ENCODE measurements around the gene SLC35E1.

SLC35E1 gene

DNA sequence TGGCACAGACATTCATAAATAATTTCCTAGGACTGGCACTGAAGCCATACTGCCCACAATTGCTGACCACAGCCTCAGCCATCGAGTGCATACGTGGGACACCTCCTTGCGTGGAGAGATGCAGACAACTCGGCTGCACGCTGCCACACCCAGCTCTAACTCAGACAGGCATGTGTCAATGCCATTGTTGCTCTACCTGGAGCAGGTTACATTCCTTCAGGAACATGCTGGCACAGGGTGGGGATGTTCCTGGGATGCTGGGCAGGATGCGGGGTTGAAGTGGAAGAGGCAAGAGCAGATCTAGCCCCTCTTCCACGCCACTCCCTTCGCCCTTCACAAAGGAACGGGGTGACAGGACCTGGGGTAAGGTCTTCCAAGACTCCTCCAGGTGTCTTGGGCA lies 24.2 kb upstream of the SLC35E1 start:
- no peak for DNase-seq (ENCODE audit: low read depth)

DNA sequence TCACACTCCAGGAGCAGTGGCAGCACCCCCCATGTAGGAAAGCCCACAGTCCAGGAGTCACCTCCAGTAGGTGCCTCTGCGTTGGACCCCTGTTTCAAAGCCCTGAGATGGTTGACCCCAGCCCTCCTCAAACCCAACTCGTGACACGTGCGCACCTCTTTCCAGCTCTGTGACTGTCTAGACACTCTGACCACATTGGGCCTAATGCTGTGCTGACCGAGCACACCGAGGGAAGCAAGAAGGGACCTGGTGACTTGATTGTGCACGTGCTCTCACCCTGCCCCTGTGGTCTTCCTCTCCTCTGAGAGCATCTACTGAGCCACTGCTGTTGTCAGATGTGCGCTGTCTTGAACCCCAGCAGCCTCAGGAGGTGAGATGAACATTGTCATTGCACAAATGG lies 22.9 kb upstream of the SLC35E1 start:
- no peak for DNase-seq (ENCODE audit: low read depth)

DNA sequence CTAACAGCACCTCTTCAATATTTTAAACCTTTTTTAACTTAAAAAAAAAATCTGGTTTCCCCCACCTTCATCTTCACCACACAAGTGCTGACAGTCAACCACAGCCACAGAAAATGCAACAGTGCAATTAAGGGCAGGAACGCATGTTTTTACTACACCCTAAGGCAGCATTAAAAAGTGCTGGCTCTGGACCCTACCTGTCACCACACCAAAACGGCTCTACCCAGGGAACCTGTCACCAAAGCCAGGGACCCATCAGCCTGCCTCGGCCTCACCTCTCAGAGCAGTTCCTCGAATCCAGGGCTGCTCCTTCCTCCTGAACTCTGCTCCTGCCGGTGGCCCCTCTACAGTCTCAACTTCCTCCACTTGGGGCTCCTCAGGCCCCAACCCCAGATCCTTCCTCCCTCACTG lies 22.5 kb upstream of the SLC35E1 start:
- DNase-seq (ENCODE audit: low read depth): no peak

DNA sequence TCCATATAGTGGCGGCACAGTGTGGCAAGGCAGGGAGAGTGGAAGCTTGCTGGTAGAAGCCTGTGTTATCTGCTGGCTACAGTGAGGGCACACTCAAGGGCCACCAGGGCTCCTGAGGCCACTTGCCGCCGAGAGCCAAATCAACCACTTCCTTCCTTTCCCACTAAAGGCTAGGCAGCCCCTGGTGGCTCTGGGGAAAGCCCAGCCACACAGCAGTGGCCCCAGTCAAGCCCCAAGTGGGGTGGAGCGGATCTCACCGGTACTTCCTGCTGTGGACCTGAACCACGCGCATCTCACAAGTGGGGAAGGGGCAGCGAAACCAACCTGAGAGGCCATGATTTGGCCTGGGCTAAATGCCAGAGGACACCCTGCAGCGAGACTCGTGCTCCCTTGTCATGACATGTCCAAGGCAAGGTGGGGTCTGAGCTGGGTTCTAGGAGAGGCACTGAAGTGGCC lies 21.9 kb upstream of the SLC35E1 start:
- no peak for DNase-seq (ENCODE audit: low read depth)

DNA sequence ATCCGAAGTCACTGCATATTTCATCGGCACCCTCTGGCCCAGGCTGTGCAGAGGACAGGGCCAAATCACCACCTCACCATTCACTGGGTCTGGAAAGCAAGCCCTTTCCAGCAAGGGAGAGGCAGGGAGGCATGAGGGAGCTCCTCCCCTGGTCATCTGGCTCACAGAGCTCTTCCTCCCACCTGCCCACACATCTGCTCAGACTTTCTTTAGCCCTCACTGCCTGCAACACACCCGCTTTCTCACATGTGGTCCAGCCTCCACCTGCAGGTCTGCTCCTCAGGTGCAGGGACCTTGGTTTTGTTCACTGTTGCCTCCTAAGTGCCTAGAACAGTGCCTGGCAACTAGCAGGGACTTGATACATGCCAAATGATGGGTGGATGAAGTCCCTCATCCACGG lies 21.0 kb upstream of the SLC35E1 start:
- no peak for DNase-seq (ENCODE audit: low read depth)

DNA sequence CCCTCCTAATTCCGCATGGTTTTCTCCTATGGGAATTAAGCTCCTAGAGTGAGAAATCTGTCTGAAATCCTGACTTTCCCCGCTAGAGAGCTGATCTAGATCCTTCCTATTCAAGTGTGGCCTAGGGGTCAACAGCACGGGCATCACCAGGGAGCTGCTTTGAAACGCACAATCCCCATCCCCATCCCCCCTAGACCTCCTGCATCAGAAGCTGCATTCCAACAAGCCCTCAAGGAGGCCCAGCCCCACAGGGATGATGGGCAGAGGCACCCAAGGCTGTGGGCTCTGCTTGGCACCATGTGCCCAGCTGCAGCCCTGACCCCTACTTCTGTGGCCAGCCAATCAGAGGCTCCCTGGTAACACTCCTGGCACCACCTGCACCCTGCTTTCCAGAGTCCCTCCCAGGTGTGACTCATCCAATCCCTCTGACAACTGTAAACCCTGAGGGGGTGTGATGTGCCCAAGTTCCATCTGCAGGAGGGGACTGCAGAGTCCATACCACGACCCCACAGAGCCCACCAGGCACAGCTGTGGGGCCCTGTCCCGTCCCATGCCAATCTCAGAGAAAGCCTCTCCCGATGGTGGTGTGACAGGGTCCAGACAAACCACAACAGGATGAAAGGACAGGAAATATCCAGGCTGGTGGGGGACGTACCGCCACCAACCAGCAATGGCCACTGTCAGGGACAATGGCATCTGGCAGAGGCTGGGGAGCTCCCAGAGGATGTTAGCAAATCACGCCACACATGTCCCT lies 19.8 kb upstream of the SLC35E1 start:
- no peak for DNase-seq (ENCODE audit: low read depth)

DNA sequence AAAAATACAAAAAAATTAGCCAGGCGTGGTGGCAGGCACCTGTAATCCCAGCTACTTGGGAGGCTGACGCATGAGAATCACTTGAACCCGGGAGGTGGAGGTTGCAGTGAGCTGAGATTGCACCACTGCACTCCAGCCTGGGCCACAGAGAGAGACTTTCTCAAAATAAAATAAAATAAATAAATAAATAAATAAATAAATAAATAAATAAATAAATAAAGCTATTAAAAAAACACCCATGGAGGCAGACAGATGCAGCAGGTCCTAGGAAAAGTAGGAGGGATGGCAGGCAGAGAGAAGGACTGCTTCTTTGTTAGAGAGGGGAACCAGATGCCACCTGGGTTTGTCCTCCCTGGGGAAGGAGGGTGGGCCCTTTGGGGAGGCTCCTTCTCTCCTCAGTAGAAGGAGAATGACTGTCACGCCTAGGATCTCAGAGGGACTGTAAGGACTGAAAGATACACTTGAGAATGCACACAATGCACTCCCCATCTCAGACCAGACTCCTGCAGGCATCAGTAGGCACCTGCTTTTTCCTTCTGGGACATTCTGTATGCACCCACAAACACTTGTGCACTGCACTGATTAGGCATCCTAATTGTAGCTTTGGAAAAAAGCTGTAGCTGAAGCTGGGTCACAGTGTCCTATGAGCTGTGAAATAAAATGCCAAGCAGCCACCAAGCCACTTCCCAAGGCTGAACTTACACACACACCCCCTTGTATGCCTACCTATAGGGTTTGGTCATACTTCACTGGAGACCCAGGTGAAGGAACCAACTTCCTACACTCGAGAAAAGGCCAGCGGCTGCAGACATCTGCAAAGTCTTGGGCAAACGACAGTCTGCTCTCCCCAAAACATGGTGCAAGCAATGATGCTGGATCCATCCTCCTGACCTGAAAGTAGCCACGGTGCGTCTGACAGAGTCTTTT lies 18.9 kb upstream of the SLC35E1 start:
- no peak for DNase-seq (ENCODE audit: low read depth)

DNA sequence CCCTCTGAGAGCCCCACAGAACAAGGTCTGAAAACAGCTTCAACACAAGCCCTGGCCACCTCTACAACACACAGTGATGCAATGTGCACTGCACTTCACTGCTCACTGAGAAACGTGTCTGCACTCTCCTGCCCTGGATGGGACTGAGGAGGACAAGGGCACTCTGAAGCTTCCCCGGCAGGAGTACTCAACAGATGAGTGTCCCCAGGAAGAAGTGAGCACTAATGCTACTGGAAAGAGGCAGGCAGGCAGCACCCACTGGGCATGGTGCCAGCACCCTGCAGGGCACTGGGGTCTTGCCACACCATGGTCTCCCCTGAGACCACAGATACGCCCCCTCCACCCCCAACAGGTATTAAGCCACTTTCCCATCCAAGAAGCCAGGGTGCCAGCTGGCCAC lies 17.7 kb upstream of the SLC35E1 start:
- no peak for DNase-seq (ENCODE audit: low read depth)

DNA sequence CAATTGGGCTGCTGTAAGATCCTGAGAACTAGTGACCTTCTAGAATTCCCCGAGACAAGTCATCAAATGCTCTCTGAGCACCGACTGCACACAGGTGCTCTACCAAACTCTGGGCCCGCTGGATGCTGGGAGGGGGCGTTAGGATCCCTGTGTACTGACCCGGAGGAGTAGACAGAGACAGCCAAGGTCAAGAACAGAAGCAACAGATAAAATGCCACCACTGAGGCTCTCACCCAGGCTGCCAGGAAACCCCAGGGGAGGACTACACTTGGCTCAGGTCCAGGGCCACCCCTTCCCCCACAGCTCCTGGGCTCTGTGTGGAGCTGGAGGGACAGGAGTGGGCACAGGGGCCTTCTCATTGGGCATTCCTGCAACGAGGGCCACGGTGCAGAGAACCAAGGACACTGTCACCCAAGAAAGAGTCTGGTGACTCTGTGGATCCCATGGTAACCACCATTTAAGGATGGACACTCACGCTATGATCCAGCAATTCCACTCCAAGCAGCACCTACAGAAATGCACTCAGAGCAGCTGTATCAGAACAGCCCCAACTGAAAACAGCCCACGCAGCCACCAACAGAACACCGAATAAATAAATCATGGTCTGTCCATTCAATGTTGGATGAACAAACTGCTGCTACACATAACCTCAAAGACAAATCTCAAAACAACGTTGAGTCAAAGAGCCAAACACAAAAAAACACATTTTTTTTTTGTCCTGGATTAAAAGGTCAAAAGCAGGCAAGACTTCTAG lies 16.8 kb upstream of the SLC35E1 start:
- no peak for DNase-seq (ENCODE audit: low read depth)

DNA sequence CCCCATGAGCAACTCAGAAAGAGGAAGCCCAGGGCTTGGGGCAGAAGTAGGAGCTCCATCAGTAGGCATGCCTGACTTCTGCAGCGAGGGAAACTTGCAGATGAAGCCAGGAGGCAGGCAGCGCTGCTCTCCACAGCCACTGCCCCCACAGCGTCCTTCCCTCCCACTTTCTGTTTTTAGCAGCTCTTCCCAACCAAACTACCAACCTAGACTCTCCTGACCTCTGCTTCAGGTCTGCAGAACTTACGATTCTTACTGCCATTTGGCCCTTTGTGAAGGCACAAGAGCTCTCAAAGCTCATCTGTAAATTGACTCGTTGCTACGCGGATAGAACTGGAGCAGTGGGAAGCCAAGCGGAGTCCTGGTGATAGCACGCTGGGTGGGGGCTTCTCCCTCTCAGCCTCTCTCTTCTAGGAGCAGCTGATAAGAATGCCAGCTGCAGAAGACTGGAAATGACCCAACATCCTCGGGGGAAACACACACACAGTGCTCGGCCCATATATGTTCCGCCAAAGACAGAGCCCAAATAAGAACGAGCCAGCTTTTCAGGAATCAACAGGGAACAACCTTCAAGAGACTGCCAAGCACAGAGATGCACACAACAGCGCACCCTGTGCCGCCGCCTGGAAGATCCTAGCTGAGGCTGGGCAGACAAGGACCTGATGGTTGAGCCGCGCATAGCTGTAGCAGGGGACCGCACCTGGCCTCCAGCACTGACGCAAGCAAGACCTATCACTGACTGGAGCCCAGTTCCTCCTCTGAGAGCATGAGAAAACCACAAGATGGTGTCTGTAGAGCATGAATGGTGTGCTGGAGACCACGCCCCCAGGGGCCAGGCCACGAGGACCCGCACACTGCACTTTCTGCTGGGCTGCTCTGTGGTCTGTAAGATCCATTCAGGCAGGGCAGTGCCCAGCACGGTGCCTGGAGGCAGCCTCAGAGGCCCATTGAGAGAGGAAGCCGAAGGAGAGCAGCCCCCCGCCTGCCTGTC lies 15.9 kb upstream of the SLC35E1 start:
- DNase-seq (ENCODE audit: low read depth): no peak

DNA sequence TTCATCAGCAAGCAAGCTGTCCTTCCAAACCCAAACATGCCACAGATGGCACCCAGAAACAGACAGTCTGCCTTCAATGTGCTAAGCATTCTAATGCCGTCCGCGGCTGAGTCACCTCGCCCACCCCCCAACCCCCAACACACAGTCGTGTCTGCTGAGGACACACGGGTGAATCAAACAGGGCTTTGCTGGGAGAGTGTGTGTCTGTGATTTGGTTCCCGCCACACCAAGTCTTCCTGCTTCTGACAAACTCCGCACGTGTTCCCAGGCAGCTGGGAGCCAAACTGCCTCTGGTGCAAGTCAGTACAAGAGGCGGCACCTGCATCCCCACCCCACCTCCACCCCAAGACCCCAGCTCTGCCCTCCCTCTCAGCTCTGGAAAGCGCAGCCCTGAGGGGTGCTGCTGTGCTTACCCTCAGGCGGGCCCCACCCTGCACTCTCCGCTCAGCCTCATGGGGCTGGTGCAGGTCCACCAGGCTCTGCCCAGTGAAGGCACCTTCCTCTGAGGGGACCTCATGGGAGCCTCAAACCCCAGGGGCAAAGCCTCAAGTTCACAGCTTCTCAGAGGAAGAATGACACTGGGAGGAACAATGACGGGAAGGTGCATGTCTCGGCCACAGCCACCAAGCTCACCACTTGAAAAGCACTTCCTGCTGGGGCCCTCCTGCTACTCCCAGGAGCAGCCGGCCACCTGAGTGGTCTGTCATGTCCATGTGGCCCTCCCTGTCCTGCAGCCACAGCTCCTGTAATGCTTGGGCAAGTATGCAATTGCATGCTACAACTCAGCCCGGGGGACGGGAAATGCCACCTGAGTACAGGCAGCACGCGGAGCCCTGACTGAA lies 15.0 kb upstream of the SLC35E1 start:
- DNase-seq (ENCODE audit: low read depth): no peak

DNA sequence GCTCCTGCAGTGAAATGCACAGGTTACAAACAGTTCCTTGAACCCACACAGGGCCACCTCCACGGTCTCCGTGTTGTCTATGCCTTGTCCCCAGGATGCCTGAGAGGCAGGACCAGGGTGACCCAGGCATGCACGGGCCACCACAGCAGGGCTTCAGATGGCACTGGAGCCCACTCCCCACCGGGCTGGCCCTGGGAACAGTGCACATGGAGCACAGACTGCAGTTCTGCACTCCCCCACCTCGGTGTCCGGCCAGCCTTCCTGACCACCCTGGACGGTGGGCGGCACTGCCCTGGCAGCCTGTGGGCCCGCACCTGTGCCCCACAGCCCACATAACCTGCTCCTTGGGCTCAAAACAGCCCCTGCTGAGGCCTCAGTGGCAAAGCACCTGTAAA lies 14.3 kb upstream of the SLC35E1 start:
- DNase-seq (ENCODE audit: low read depth): no peak

DNA sequence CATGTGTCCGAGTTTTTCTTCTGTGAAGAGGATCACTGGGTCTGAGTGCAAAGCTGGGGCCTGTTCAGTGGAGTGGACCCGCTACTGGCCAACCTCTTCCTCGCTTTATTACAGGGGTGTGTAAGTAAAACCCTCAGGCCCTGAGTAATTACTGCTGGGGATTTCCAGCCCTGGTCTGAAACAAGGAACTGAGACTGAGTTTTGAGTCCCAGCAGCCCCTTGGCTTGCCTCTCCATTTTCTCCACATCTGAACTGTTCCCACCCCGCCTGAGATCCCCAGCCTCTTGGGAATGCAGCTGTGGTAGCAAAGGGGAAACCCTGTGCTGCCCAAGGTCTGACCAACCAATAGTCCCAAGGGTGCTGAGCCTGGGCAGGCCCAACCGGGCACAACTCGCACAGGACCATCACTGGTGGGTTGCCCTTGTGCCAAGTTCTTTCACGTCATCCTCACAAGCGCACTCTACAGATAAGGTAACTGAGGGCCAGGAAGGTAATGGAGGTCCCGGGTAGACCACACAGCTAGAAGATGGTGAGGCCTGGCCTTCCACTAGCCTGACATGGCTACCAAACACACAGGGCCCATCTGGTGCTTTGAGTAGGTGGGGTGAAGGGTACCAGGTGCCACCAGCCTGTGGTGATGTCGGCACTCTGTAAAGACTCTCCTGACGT lies 13.7 kb upstream of the SLC35E1 start:
- no peak for DNase-seq (ENCODE audit: low read depth)

DNA sequence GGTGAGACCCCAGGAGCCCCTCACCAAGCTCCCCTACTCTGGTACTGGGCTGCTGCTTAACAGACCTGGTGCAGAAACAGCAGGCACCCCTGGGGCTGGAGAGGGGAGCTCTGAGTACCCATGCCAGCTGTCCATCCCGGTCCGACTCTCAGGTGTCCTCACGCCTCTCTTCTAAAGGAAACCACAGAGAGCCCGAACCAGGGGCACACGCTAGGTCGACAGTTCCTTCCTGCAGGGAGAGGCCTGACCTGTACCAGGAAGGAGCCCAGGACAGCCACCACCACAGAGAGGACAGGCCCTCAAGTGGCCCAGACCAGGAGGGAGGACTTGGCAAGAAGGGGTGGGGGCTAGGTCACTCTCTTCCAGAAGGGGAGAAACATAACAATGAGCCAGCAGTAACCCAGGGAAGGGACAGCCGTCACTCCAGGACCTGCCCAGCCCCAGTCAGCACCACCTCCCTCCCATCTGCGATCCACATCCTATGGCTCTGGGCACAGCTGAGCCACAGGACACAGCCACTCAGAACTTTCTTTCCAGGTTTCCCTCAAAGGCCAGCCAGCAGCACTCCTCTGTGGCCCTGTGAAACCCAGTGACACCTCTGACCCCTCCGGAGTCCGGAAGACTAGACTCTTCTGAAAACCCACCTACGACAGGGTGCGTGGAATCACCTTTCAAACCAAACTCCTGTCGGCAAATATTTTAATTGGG lies 13.0 kb upstream of the SLC35E1 start:
- no peak for DNase-seq (ENCODE audit: low read depth)

DNA sequence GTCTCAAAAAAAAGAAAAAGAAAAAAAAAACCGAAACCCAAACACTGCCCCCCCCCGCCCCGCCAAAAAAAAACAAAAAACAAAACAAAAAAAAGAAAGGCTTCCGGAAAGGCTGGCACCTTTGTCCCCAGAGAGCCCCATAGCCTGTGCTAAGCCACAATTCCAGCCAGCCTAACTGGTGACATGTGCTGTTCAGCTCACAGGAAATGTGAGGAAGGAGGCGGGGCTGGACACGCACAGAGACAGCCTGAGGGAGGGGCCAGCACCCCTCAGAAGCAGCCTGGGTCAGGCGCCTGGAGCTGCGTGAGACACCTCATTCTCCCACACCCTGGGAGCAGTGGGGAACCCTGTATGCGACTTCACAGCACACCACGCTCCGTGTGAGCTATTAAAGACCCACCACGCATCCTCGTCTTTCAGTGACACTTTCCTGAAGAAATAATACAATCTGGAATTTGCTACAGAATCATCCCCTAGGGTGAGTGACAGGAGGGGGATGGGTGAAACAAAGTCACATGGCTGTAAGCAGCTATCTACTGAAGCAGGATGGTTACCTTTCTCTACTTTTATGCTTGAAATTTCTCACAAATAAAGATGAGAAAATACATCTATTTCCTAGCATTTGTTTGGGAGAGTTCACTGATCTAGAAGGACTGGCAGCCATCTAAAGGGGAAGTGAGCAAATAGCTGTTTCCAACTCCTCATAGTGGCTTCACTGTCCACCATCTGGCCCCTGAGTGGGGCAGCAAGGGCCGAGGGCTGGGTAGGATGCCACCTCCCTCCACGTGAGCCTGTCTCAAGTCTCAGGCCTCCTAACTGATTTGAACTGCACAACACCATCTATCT lies 12.3 kb upstream of the SLC35E1 start:
- peak; percentile 34 for DNase-seq (ENCODE audit: low read depth)

DNA sequence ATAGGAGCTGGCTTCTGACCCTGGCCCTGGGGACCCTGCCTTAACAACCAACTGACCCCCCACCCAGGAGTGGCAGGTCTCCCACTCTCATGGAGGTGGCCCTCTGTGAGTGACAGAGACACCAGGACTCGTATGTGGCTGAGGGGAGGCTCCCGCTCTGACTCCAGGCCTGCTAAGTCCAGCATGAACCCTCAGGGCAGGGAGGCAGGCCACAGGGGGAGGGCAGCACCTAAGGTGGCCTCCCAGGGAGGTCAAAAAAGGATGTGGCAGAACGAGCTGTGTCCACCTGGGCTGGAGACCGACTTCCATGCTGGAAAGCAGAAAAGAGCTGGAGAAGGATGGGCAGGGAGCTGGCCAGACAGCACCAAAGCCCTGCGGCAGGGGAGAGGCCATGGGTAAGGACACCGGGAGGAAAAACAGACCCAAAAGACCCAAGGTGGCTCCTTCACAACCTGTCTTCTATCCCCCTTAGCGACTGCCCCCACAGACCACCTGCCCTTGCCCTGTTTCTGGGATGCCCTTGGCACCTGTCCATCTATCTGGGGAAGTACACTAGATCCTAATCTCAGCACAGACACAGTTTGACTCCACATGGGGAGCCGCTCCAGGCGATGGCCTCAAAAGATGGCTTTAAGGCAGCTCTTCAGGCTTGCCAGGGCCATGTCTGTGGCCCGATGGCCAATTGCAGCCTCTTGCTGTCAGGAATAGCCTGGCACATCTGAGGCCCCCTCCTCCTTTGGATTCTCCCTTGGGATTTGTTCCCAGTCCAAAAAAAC lies 10.5 kb upstream of the SLC35E1 start:
- DNase-seq (ENCODE audit: low read depth): no peak

DNA sequence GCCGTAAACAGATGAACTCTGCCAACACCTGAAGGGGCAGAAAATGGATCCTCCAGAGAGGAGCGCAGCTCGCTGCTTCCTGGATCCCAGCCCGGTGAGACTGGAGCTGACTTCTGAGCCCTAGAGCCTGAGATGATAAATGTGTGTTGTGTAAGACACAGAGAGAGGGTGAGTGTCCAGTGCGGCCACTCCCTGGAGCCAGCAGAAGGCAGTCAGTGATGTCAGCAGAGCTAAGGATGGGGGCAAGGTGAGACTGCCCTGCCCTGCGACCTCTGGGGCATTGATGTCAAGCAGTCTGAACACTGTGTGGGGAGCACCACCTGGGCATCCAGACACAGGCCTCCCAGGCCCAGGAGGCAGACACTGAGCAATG lies 9.7 kb upstream of the SLC35E1 start:
- DNase-seq (ENCODE audit: low read depth): no peak

Measured in fibroblast of the conjunctiva (primary cell).